HepG2 (cell line): ENCODE results near the gene CFAP45. TPM values are rescaled to one million over a fixed set of nuclear protein-coding genes. Genes with fewer than 3 reads are reported as not detected.

Experiments used
- ATAC-seq: fragments of 200-7000 bp; cut with Tn5 transposase; 3 replicates; pipeline ENCODE4 v1.9.1; 2020; ENCODE audit warnings: mild to moderate bottlenecking, moderate library complexity
- BruUV-seq: library from RNA; stranded (reverse); fragments of 400-500 nt; replicated peaks from 2 replicates; lab custom pipeline; 2021; lab: Mats Ljungman, UMichigan
- CTCF ChIA-PET: fragments of 300-600 bp; formaldehyde crosslinking; extraction: SDS; loops from one replicate; lab custom pipeline; 2021; ENCODE audit warnings: low total read pairs, inconsistent platforms, low intra/inter-chr PET ratio; lab: Yijun Ruan, JAX
- POLR2A ChIA-PET: fragments of 350-600 bp; sonication (Branson Sonifier 250); formaldehyde crosslinking; loops from one replicate; lab custom pipeline; 2020; ENCODE audit warnings: antibody characterized with exemption, inconsistent platforms; lab: Yijun Ruan, JAX
- DNase-seq: peaks from one replicate; pipeline ENCODE4 v3.0.0-alpha.2; 2015; ENCODE audit warnings: low spot score
- FAIRE-seq: peaks from 3 replicates; lab custom pipeline; 2011; peaks lifted over from hg19 to GRCh38; lab: Jason Lieb, UNC
- H2AFZ ChIP-seq: one replicate; pipeline ENCODE4 v1.6.1; 2011; ENCODE audit warnings: low read length, inconsistent platforms
- H3K27ac ChIP-seq: fragments of 300-600 bp; 3 replicates; pipeline ENCODE4 v1.8.0; 2011; ENCODE audit warnings: mixed run types, mild to moderate bottlenecking, mixed read lengths, low read length, inconsistent platforms; ENCODE audit not compliant: insufficient read depth; ENCODE audit errors: extremely low read length
- H3K27me3 ChIP-seq, 2 experiments: fragments of 200-600 bp in 1 of 2; 2 replicates in 1 of 2; 3 replicates in 1 of 2; pipeline versions ENCODE4 v1.6.0 to v1.8.0; 2011; ENCODE audit warnings: low read length in 2 of 2, mild to moderate bottlenecking in 2 of 2, moderate library complexity in 2 of 2, inconsistent platforms in 1 of 2; ENCODE audit not compliant: insufficient read depth in 2 of 2, control insufficient read depth in 1 of 2
- H3K36me3 ChIP-seq, 2 experiments: fragments of 200-600 bp in 1 of 2; replicated peaks in 1 of 2; 2 replicates in 1 of 2; 3 replicates in 1 of 2; pipeline versions ENCODE4 v1.5.1 to v1.8.0; 2011; ENCODE audit warnings: low read length in 2 of 2, inconsistent platforms in 1 of 2; ENCODE audit not compliant: insufficient read depth in 2 of 2, control insufficient read depth in 1 of 2
- H3K4me1 ChIP-seq: 2 replicates; pipeline ENCODE4 v1.5.1; 2012; ENCODE audit warnings: low read length, inconsistent platforms; ENCODE audit not compliant: insufficient read depth
- H3K4me2 ChIP-seq: 2 replicates; pipeline ENCODE4 v1.6.0; 2011; ENCODE audit warnings: low read depth, low read length, inconsistent platforms
- H3K4me3 ChIP-seq, 3 experiments: fragments of 200-600 bp in 1 of 3; sonication (generic), shearing (Covaris generic) in 1 of 3; replicated peaks in 1 of 3; 2 replicates each; pipeline ENCODE4 v1.5.1; 2011 to 2016; ENCODE audit warnings: low read length in 3 of 3, inconsistent platforms in 2 of 3, low read depth in 2 of 3, mild to moderate bottlenecking in 2 of 3, control low read depth in 1 of 3, mixed read lengths in 1 of 3; ENCODE audit not compliant: insufficient read depth in 1 of 3
- H3K79me2 ChIP-seq: one replicate; pipeline ENCODE4 v1.6.1; 2011; ENCODE audit warnings: low read length, inconsistent platforms; ENCODE audit not compliant: insufficient read depth
- H3K9ac ChIP-seq: 2 replicates; pipeline ENCODE4 v1.6.0; 2011; ENCODE audit warnings: mild to moderate bottlenecking, low read depth, low read length, inconsistent platforms; ENCODE audit not compliant: insufficient read depth
- H3K9me3 ChIP-seq: 2 replicates; pipeline ENCODE4 v1.5.1; 2012; ENCODE audit warnings: mild to moderate bottlenecking, low read length
- H4K20me1 ChIP-seq: 2 replicates; pipeline ENCODE4 v1.6.0; 2011; ENCODE audit warnings: inconsistent platforms, mild to moderate bottlenecking, low read length, moderate library complexity; ENCODE audit not compliant: insufficient read depth
- ZC3H13 ChIP-seq: sonication (generic); formaldehyde crosslinking; IDR thresholded peaks from 2 replicates; pipeline ENCODE4 v1.8.1; 2023; ENCODE audit warnings: mild to moderate bottlenecking, missing genetic modification reagents, moderate library complexity
- ZNF34 ChIP-seq: sonication (generic); formaldehyde crosslinking; IDR thresholded peaks from 2 replicates; pipeline ENCODE4 v1.4.0; 2020; ENCODE audit warnings: mild to moderate bottlenecking, missing genetic modification reagents, borderline replicate concordance
- ZNF546 ChIP-seq: sonication (generic); formaldehyde crosslinking; conservative IDR thresholded peaks from 2 replicates; pipeline ENCODE4 v1.8.1; 2023; ENCODE audit warnings: mild to moderate bottlenecking, missing genetic modification reagents
- WGBS: methylation state at CpG from one replicate; pipeline ENCODE4 v1.1.6; 2017; ENCODE audit warnings: low lambda C conversion rate; 5-methylcytosine and 5-hydroxymethylcytosine counted together
- in situ Hi-C: cut with HindIII; loops from 2 replicates; pipeline ENCODE4 v1.10.0; 2017; ENCODE audit warnings: low pct_unique_long_range_greater_than_20kb; ENCODE audit not compliant: extremely low pct_ligation_motif_present
- intact Hi-C: fragments of 100-400 bp; cut with micrococcal nuclease; formaldehyde crosslinking; loops from one replicate; pipeline ENCODE4 v1.10.0; 2022; ENCODE audit not compliant: unreplicated experiment
- polyA plus RNA-seq, 8 experiments: library from polyadenylated mRNA; depleted of rRNA in 3 of 8; stranded (reverse) in 7 of 8; unstranded in 1 of 8; fragments of >200 nt; fragmentation: Illumina TruSeq in 4 of 8; extraction: Trizol in 4 of 8; gene quantifications; 2 replicates each; pipeline versions ENCODE4 v1.2.1 to v1.2.3, GENCODE V29; 2011 to 2016; ENCODE audit warnings: low read depth in 4 of 8, missing spikeins in 1 of 8, mixed read lengths in 1 of 8; ENCODE audit not compliant: insufficient read depth in 1 of 8
- total RNA-seq, 5 experiments: library from RNA; depleted of rRNA; stranded (reverse); fragments of >200 nt; fragmentation: Illumina TruSeq; extraction: Trizol; gene quantifications; 2 replicates each; pipeline ENCODE4 v1.2.3, GENCODE V29; 2016; ENCODE audit warnings: low read depth in 1 of 5
- TF ChIP-seq, protein P1 (sequence below): IDR thresholded peaks from 2 replicates; pipeline ENCODE4 v1.4.0; 2020; ENCODE audit warnings: mild to moderate bottlenecking, missing genetic modification reagents

Gene CFAP45
- total and polyA plus RNA-seq, 2 of the 13 experiments (the other 11 are each of a cell fraction or from before 2014, with no cell fraction given) = not detected

DNA sequence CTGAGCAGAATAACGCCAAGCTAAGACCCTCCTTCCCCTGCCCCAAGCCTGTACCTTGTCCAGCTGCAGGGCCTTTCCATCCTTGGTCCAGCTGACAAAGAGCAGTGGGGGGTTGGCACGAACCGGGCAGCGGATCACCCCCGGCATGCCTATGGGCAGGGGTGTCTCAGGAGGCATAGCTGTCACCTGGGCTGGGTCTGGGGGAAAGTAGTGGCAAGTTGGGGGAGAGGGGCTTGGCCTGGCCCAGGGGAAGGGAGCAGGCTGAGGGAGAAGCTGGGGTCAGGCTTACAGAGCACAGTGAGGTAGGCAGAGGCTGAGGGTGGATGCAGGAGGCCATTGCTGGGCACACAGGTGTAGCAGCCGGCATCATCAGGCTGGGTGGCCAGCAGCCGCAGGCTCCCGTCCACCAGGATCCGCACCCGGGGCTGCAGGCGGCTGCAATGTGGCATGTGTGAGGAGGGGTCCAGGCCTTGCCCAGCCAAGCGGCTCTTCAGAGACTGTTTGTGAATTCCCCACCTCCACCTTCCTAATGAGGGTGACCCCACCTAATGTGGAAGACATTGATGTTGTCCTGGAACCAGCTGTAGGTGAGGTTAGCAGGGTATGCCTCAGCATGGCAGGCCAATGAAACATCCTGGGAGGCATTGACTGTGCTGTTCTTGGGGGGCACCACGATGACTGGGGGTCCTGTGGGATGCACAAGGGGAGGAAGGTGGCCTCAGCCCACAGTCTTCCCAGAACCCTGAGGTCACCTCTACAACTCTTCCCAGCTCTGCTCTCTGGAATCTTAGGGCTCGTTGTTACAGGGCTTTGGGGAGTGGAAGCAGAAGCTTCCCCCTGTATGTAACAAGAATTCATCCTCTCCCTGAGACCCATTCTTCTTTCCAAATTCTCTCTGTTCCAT lies 34.4 kb upstream of the CFAP45 start:
- POLR2A ChIA-PET = no interaction called here
- no peak overlapping the region for H3K27ac ChIP-seq
- intact Hi-C loops (loop anchor here (5.0 kb wide), 2 partner anchors 137 to 143 kb away; no protein-coding TSS in a partner anchor), in situ Hi-C loops (loop anchor here (5.0 kb wide), 2 partner anchors 73 to 148 kb away; partner anchors contain the start of gene KCNJ9)
- CTCF ChIA-PET = interaction anchor here (1.8 kb wide), 1 partner anchor 73 kb away, joined by 5 read pairs; no protein-coding TSS in a partner anchor
- H3K27me3 ChIP-seq = peaks cover 5 to 39% of the 10 kb centered on the region in 2 experiments; a peak in 4 of 5 replicates
- FAIRE-seq (no peak), ATAC-seq (no peak), DNase-seq (no peak)
- 5% methylated on average over 7 of the region's 14 CpGs for WGBS
- peaks cover 8% of the 10 kb centered on the region for H3K4me1 ChIP-seq
- no peak overlapping the region for H2AFZ ChIP-seq
- H3K9ac ChIP-seq = no peak overlapping the region
- no peaks in the 10 kb centered on the region for H3K36me3 ChIP-seq
- no peaks in the 10 kb centered on the region for H3K79me2 ChIP-seq
- TF ChIP-seq, protein P1, sequence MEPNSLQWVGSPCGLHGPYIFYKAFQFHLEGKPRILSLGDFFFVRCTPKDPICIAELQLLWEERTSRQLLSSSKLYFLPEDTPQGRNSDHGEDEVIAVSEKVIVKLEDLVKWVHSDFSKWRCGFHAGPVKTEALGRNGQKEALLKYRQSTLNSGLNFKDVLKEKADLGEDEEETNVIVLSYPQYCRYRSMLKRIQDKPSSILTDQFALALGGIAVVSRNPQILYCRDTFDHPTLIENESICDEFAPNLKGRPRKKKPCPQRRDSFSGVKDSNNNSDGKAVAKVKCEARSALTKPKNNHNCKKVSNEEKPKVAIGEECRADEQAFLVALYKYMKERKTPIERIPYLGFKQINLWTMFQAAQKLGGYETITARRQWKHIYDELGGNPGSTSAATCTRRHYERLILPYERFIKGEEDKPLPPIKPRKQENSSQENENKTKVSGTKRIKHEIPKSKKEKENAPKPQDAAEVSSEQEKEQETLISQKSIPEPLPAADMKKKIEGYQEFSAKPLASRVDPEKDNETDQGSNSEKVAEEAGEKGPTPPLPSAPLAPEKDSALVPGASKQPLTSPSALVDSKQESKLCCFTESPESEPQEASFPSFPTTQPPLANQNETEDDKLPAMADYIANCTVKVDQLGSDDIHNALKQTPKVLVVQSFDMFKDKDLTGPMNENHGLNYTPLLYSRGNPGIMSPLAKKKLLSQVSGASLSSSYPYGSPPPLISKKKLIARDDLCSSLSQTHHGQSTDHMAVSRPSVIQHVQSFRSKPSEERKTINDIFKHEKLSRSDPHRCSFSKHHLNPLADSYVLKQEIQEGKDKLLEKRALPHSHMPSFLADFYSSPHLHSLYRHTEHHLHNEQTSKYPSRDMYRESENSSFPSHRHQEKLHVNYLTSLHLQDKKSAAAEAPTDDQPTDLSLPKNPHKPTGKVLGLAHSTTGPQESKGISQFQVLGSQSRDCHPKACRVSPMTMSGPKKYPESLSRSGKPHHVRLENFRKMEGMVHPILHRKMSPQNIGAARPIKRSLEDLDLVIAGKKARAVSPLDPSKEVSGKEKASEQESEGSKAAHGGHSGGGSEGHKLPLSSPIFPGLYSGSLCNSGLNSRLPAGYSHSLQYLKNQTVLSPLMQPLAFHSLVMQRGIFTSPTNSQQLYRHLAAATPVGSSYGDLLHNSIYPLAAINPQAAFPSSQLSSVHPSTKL = no peak
- no peak for TF ChIP-seq ZNF546
- no peak for TF ChIP-seq ZC3H13 (CRISPR knock-in tag)
- no peak for TF ChIP-seq ZNF34
- no peaks in the 10 kb centered on the region for H3K9me3 ChIP-seq
- H4K20me1 ChIP-seq = no peaks in the 10 kb centered on the region
- H3K4me2 ChIP-seq = no peak overlapping the region
- BruUV-seq = no TSS peak
- H3K4me3 ChIP-seq = no peak overlapping the region
